Vagina (tissue), 2 donors: ENCODE results near the gene MAP2K5.

Experiments used
- CTCF ChIP-seq, 3 experiments: fragments of 450-650 bp in 2 of 3; fragments of 200-600 bp in 1 of 3; sonication (generic) in 1 of 3; IDR thresholded peaks; one replicate each; pipeline ENCODE4 v1.5.1; 2017 to 2019; ENCODE audit warnings: antibody characterized with exemption in 3 of 3, mild to moderate bottlenecking in 2 of 3, moderate library complexity in 2 of 3
- POLR2A ChIP-seq, 2 donors: fragments of 450-650 bp; IDR thresholded peaks; one replicate each; pipeline ENCODE4 v1.6.1; 2017; ENCODE audit warnings: antibody characterized with exemption in 2 of 2, mild to moderate bottlenecking in 2 of 2, moderate library complexity in 2 of 2
- POLR2AphosphoS5 ChIP-seq, 2 donors: sonication (generic); formaldehyde crosslinking; IDR thresholded peaks; one replicate each; pipeline ENCODE4 v1.9.0; 2017; ENCODE audit warnings: antibody characterized with exemption in 2 of 2, mild to moderate bottlenecking in 2 of 2, low read depth in 1 of 2; ENCODE audit not compliant: insufficient read depth in 1 of 2

GRCh38 chr15:67622110-67622509 lies 79.6 kb downstream of the MAP2K5 start:
- TF ChIP-seq CTCF (IDR thresholded peaks at IDR 0.05) (no peak), POLR2A (IDR thresholded peaks at IDR 0.05) (no peak), POLR2AphosphoS5 (IDR thresholded peaks at IDR 0.05; ENCODE audit: insufficient read depth in 1 of 2, low read depth in 1 of 2) (no peak)
